ENCODE results near the gene ATL2.

GRCh38 chr2:38421274-38422056 is 44.4 kb upstream of the ATL2 start:
- no peak for TF ChIP-seq CTCF (IDR thresholded peaks at IDR 0.05)
- TF ChIP-seq POLR2A (IDR thresholded peaks at IDR 0.05), result no peak
